K562 (cell line): Measurements from ENCODE around the gene CRHR1. TPM values are rescaled to one million over a fixed set of nuclear protein-coding genes. Genes with fewer than 3 reads are reported as not detected.

Experiments
- ATAC-seq: fragments of 200-7000 bp; cut with Tn5 transposase; 3 replicates; pipeline ENCODE4 v1.9.1; 2020; ENCODE audit warnings: moderate library complexity
- BruUV-seq: library from RNA; stranded (reverse); fragments of 400-500 nt; replicated peaks from 2 replicates; lab custom pipeline; 2021; lab: Mats Ljungman, UMichigan
- CTCF ChIA-PET: fragments of 300-600 bp; formaldehyde crosslinking; extraction: SDS; loops from one replicate; lab custom pipeline; 2021; ENCODE audit warnings: low intra/inter-chr PET ratio; lab: Yijun Ruan, JAX
- POLR2A ChIA-PET: fragments of 300-600, 350-650 bp; sonication (Branson Sonifier 250); formaldehyde crosslinking; extraction: SDS; loops from one replicate; lab custom pipeline; 2021; ENCODE audit warnings: antibody characterized with exemption, inconsistent platforms; lab: Yijun Ruan, JAX
- DNase-seq, 4 experiments: peaks; one replicate each; pipeline versions ENCODE4 v3.0.0 to v3.0.0-alpha.2; 2011 to 2018; ENCODE audit warnings: low spot score in 3 of 4, mixed read lengths in 3 of 4; ENCODE audit errors: extremely low read depth in 1 of 4
- FAIRE-seq: peaks from 2 replicates; lab custom pipeline; 2011; peaks lifted over from hg19 to GRCh38; lab: Jason Lieb, UNC
- H2AFZ ChIP-seq: 2 replicates; pipeline ENCODE4 v1.6.0; 2011; ENCODE audit warnings: low read depth, low read length, control low read depth, inconsistent platforms
- H3K27ac ChIP-seq: fragments of 200-600 bp; 3 replicates; pipeline ENCODE4 v1.8.0; 2011; ENCODE audit warnings: low read depth, mild to moderate bottlenecking, control low read depth, inconsistent platforms, low read length, moderate library complexity, mixed read lengths; ENCODE audit errors: extremely low read depth
- H3K27me3 ChIP-seq, 2 experiments: fragments of 300-600 bp in 1 of 2; 2 replicates in 1 of 2; 3 replicates in 1 of 2; pipeline versions ENCODE4 v1.6.0 to v1.8.0; 2011; ENCODE audit warnings: inconsistent platforms in 2 of 2, low read length in 2 of 2, mild to moderate bottlenecking in 1 of 2, mixed read lengths in 1 of 2, moderate library complexity in 1 of 2; ENCODE audit not compliant: control insufficient read depth in 2 of 2, insufficient read depth in 2 of 2
- H3K36me3 ChIP-seq: fragments of 300-600 bp; 3 replicates; pipeline ENCODE4 v1.8.0; 2011; ENCODE audit warnings: mild to moderate bottlenecking, low read length, inconsistent platforms; ENCODE audit not compliant: control insufficient read depth, insufficient read depth
- H3K4me1 ChIP-seq, 2 experiments: fragments of 200-600 bp in 1 of 2; replicated peaks in 1 of 2; 2 replicates in 1 of 2; 3 replicates in 1 of 2; pipeline versions ENCODE4 v1.5.1 to v1.8.0; 2011; ENCODE audit warnings: inconsistent platforms in 2 of 2, low read length in 2 of 2, mild to moderate bottlenecking in 1 of 2, mixed read lengths in 1 of 2, moderate library complexity in 1 of 2; ENCODE audit not compliant: control insufficient read depth in 2 of 2, insufficient read depth in 2 of 2
- H3K4me2 ChIP-seq: 2 replicates; pipeline ENCODE4 v1.6.1; 2011; ENCODE audit warnings: low read length, control low read depth, inconsistent platforms, mixed read lengths; ENCODE audit not compliant: insufficient read depth
- H3K4me3 ChIP-seq: fragments of 200-600 bp; sonication (generic), shearing (Covaris generic); 2 replicates; pipeline ENCODE4 v1.5.1; 2016; ENCODE audit warnings: control low read depth, inconsistent platforms
- H3K79me2 ChIP-seq: fragments of 200-600 bp; 3 replicates; pipeline ENCODE4 v1.8.0; 2011; ENCODE audit warnings: low read length, inconsistent platforms; ENCODE audit not compliant: control insufficient read depth, insufficient read depth
- H3K9ac ChIP-seq, 2 experiments: 2 replicates each; pipeline versions ENCODE4 v1.6.0 to v1.6.1; 2011; ENCODE audit warnings: low read depth in 2 of 2, low read length in 2 of 2, control low read depth in 1 of 2, inconsistent platforms in 1 of 2, mild to moderate bottlenecking in 1 of 2, mixed read lengths in 1 of 2; ENCODE audit not compliant: insufficient read depth in 1 of 2
- H3K9me1 ChIP-seq: one replicate; pipeline ENCODE4 v1.6.0; 2011; ENCODE audit warnings: inconsistent platforms, mild to moderate bottlenecking, low read length, moderate library complexity; ENCODE audit not compliant: control insufficient read depth, insufficient read depth
- H3K9me3 ChIP-seq: replicated peaks from 2 replicates; pipeline ENCODE4 v1.5.1; 2011; ENCODE audit warnings: low read depth, low read length, inconsistent platforms; ENCODE audit not compliant: control insufficient read depth, insufficient read depth
- H4K20me1 ChIP-seq: replicated peaks from 2 replicates; pipeline ENCODE4 v1.6.1; 2011; ENCODE audit warnings: low read length, inconsistent platforms, mixed read lengths; ENCODE audit not compliant: control insufficient read depth, insufficient read depth
- ARHGAP35 ChIP-seq: fragments of 450-650 bp; IDR thresholded peaks from 2 replicates; pipeline ENCODE4 v1.6.1; 2018; ENCODE audit not compliant: partially characterized antibody
- BCOR ChIP-seq: fragments of 450-650 bp; IDR thresholded peaks from 2 replicates; pipeline ENCODE4 v1.6.1; 2016
- BRCA1 ChIP-seq, 2 experiments: fragments of 450-650 bp in 1 of 2; sonication (generic) in 1 of 2; formaldehyde crosslinking in 1 of 2; IDR thresholded peaks; 2 replicates each; pipeline versions ENCODE4 v1.5.0 to v1.6.1; 2017 to 2020; ENCODE audit warnings: mild to moderate bottlenecking in 1 of 2, missing genetic modification reagents in 1 of 2
- BRF2 ChIP-seq: IDR thresholded peaks from 3 replicates; pipeline ENCODE4 v1.6.1; 2011; ENCODE audit warnings: borderline replicate concordance, mild to moderate bottlenecking; ENCODE audit not compliant: insufficient read length, insufficient read depth
- GABPB1 ChIP-seq: sonication (generic); formaldehyde crosslinking; IDR thresholded peaks from 2 replicates; pipeline ENCODE4 v1.8.0; 2022; ENCODE audit warnings: mild to moderate bottlenecking, missing genetic modification reagents
- GTF2A2 ChIP-seq: IDR thresholded peaks from 2 replicates; pipeline ENCODE4 v1.6.1; 2016; ENCODE audit warnings: mild to moderate bottlenecking, missing genetic modification characterization, missing compliant biosample characterization
- KDM1A ChIP-seq, 2 experiments: fragments of 450-650 bp; IDR thresholded peaks; 2 replicates each; pipeline ENCODE4 v1.6.1; 2016; ENCODE audit warnings: mild to moderate bottlenecking in 2 of 2
- KLF13 ChIP-seq: fragments of 450-650 bp; IDR thresholded peaks from 2 replicates; pipeline ENCODE4 v1.6.1; 2016; ENCODE audit warnings: missing genetic modification characterization, low read depth, mild to moderate bottlenecking, missing compliant biosample characterization, moderate library complexity, borderline replicate concordance
- MNT ChIP-seq, 2 experiments: fragments of 450-650 bp; conservative IDR thresholded peaks; 2 replicates each; pipeline ENCODE4 v1.6.1; 2017; ENCODE audit warnings: mild to moderate bottlenecking in 2 of 2, moderate library complexity in 2 of 2
- PTRF ChIP-seq: fragments of 450-650 bp; IDR thresholded peaks from 2 replicates; pipeline ENCODE4 v1.6.1; 2016; ENCODE audit warnings: mild to moderate bottlenecking, missing genetic modification characterization, missing compliant biosample characterization
- RBM25 ChIP-seq: fragments of 200-400 bp; formaldehyde crosslinking; IDR thresholded peaks from 2 replicates; pipeline ENCODE4 v1.6.1; 2018; ENCODE audit warnings: low read length, low read depth, moderate library complexity; ENCODE audit not compliant: severe bottlenecking
- SRSF1 ChIP-seq: fragments of 200-400 bp; formaldehyde crosslinking; IDR thresholded peaks from 2 replicates; pipeline ENCODE4 v1.6.1; 2017; ENCODE audit warnings: mild to moderate bottlenecking, low read depth, low read length, moderate library complexity
- STAT5A ChIP-seq: IDR thresholded peaks from 2 replicates; pipeline ENCODE4 v1.6.1; 2012; ENCODE audit warnings: low read length, inconsistent platforms, borderline replicate concordance
- ZBTB8A ChIP-seq: fragments of 450-650 bp; IDR thresholded peaks from 2 replicates; pipeline ENCODE4 v1.6.1; 2018; ENCODE audit warnings: mild to moderate bottlenecking, moderate library complexity; ENCODE audit not compliant: partially characterized antibody
- ZSCAN29 ChIP-seq: fragments of 450-650 bp; IDR thresholded peaks from 2 replicates; pipeline ENCODE4 v1.6.1; 2017
- WGBS: fragments of 100-300 bp; shearing (Covaris generic); methylation state at CpG from one replicate; pipeline ENCODE4 v1.1.6; 2016; ENCODE audit warnings: low coverage, mixed read lengths; ENCODE audit not compliant: insufficient coverage; ENCODE audit errors: missing lambda C conversion rate; 5-methylcytosine and 5-hydroxymethylcytosine counted together
- in situ Hi-C: fragments of 300-500 bp; cut with MboI; formaldehyde crosslinking; loops from 4 replicates; pipeline ENCODE4 v1.15.0; 2018; ENCODE audit warnings: inconsistent platforms, mixed read lengths
- intact Hi-C: fragments of 100-400 bp; cut with micrococcal nuclease; formaldehyde crosslinking; loops from 2 replicates; pipeline ENCODE4 v1.14.2; 2022
- polyA plus RNA-seq, 8 experiments: library from polyadenylated mRNA; depleted of rRNA in 4 of 8; stranded (reverse) in 5 of 8; unstranded in 3 of 8; fragments of >200 nt; fragmentation: Nextera tagmentation in 2 of 8; fragmentation: Illumina TruSeq in 1 of 8; extraction: Ambion mirVana in 2 of 8; extraction: Trizol in 1 of 8; gene quantifications; 2 replicates each; pipeline versions ENCODE4 v1.2.1 to v1.2.3, GENCODE V29; 2011 to 2014; ENCODE audit warnings: inconsistent platforms in 1 of 8, missing spikeins in 1 of 8
- total RNA-seq, 7 experiments: library from RNA; depleted of rRNA in 6 of 7; stranded (reverse); fragments of >200 nt in 6 of 7; fragmentation: Illumina TruSeq in 2 of 7; extraction: Trizol in 2 of 7; gene quantifications; 2 replicates each; pipeline versions ENCODE4 v1.2.1 to v1.2.3, GENCODE V29; 2011 to 2021; ENCODE audit warnings: low replicate concordance in 1 of 7

Gene CRHR1
- total and polyA plus RNA-seq, 9 of the 15 experiments (the other 6 are each of a cell fraction or from before 2014, with no cell fraction given): 0.05 TPM; not detected in 8

GRCh38 chr17:45877467-45877866 is 93.3 kb downstream of the CRHR1 start:
- CTCF ChIA-PET: no interaction called here
- Histone ChIP-seq H3K9ac (no peak overlapping the region), H3K4me3 (no peak overlapping the region), H3K27ac (no peak overlapping the region), H2AFZ (no peak overlapping the region), H3K36me3 (no peaks in the 10 kb centered on the region), H3K4me1 (no peaks in the 10 kb centered on the region), H3K9me1 (no peaks in the 10 kb centered on the region), H3K79me2 (no peaks in the 10 kb centered on the region), H3K9me3 (no peaks in the 10 kb centered on the region), H4K20me1 (no peaks in the 10 kb centered on the region), H3K4me2 (no peak overlapping the region), H3K27me3 (peaks cover 23 to 51% of the 10 kb centered on the region in 2 experiments; a peak in 4 of 5 replicates)
- FAIRE-seq (no peak), ATAC-seq (no peak), DNase-seq (no peak)
- in situ Hi-C loops (no loop called here), intact Hi-C loops (no loop called here)
- WGBS: 0% methylated on average over 1 of the region's 1 CpG
- TF ChIP-seq RBM25 (peak; percentile 98), BCOR (peak; percentile 45; the same call in 1 of the 2 replicates), ARHGAP35 (no peak)
- no TSS peak for BruUV-seq
- POLR2A ChIA-PET: no interaction called here

GRCh38 chr17:45883063-45883462 is 98.9 kb downstream of the CRHR1 start:
- ChIA-PET CTCF (no interaction called here), POLR2A (interaction anchor here (1.1 kb wide), 1 partner anchor 25 kb away, joined by 5 read pairs; no protein-coding TSS in a partner anchor)
- H3K4me1 ChIP-seq: no peaks in the 10 kb centered on the region
- no peaks in the 10 kb centered on the region for H3K9me3 ChIP-seq
- H3K4me3 ChIP-seq: no peak overlapping the region
- no peak overlapping the region for H3K4me2 ChIP-seq
- ATAC-seq (no peak), FAIRE-seq (no peak), DNase-seq (no peak)
- H3K36me3 ChIP-seq: no peaks in the 10 kb centered on the region
- no peak overlapping the region for H3K9ac ChIP-seq
- BruUV-seq: no TSS peak
- no peak overlapping the region for H3K27ac ChIP-seq
- intact Hi-C loops: no loop called here
- in situ Hi-C loops: no loop called here
- no peaks in the 10 kb centered on the region for H4K20me1 ChIP-seq
- H3K79me2 ChIP-seq: no peaks in the 10 kb centered on the region
- no peak overlapping the region for H2AFZ ChIP-seq
- 0% methylated on average over 2 of the region's 2 CpGs for whole genome bisulfite sequencing
- H3K9me1 ChIP-seq: no peaks in the 10 kb centered on the region
- peaks cover 15 to 30% of the 10 kb centered on the region in 2 experiments; a peak in 3 of 5 replicates for H3K27me3 ChIP-seq
- TF ChIP-seq SRSF1 (no peak), ZBTB8A (no peak), MNT (conservative IDR thresholded peaks at IDR 0.05) (no peak), BRF2 (no peak), GABPB1 (no peak), BRCA1 (IDR thresholded peaks at IDR 0.05) (no peak), BRCA1 (CRISPR knock-in tag; IDR thresholded peaks at IDR 0.05) (no peak), PTRF (no peak), KDM1A (IDR thresholded peaks at IDR 0.05) (no peak), KLF13 (no peak), ZSCAN29 (no peak), STAT5A (no peak), GTF2A2 (no peak)
